ENCODE results near the gene IREB2. TPM values are rescaled to one million over a fixed set of nuclear protein-coding genes. Genes with fewer than 3 reads are reported as not detected.

Gene IREB2
- total RNA-seq, 4 donors from 2014 or later, result 25.6 to 87.5 (median 48.6) TPM

DNA sequence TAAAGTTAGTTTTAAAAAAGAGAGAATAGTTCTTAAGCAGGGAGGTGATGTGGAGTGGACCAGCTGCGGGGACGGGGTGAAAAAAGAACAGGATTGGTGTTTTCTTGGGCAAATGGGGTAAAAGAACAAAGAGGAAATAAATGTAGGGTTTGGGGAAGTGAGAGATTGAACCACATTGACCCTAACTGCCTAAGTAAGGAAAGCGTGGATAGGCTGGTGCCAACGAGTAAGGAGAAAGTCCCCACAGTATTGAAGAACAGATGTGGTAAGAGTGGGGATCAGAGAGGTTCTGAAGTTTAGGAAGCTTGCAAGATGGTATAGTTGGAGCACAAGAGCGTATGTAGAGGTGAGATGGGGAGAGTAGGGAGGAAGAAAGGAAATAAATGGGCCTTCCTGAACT lies 17.0 kb downstream of the IREB2 start:
- Histone ChIP-seq H3K9me3 (no peaks in the 10 kb centered on the region), H3K27ac (peak overlapping the region; percentile 18), H3K4me3 (no peak overlapping the region), H3K27me3 (no peaks in the 10 kb centered on the region), H3K36me3 (peaks cover 4% of the 10 kb centered on the region), H3K4me1 (peaks cover 81% of the 10 kb centered on the region)
- no peak for DNase-seq (ENCODE audit: low spot score in 2 of 2)
- TF ChIP-seq POLR2A (IDR thresholded peaks at IDR 0.05), result no peak
- TF ChIP-seq EP300 (IDR thresholded peaks at IDR 0.05), result no peak
- no peak for TF ChIP-seq POLR2AphosphoS5 (IDR thresholded peaks at IDR 0.05)
- TF ChIP-seq, protein P1, sequence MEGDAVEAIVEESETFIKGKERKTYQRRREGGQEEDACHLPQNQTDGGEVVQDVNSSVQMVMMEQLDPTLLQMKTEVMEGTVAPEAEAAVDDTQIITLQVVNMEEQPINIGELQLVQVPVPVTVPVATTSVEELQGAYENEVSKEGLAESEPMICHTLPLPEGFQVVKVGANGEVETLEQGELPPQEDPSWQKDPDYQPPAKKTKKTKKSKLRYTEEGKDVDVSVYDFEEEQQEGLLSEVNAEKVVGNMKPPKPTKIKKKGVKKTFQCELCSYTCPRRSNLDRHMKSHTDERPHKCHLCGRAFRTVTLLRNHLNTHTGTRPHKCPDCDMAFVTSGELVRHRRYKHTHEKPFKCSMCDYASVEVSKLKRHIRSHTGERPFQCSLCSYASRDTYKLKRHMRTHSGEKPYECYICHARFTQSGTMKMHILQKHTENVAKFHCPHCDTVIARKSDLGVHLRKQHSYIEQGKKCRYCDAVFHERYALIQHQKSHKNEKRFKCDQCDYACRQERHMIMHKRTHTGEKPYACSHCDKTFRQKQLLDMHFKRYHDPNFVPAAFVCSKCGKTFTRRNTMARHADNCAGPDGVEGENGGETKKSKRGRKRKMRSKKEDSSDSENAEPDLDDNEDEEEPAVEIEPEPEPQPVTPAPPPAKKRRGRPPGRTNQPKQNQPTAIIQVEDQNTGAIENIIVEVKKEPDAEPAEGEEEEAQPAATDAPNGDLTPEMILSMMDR (IDR thresholded peaks at IDR 0.05), result no peak
- WGBS, result 78% methylated on average over 5 of the region's 5 CpGs

DNA sequence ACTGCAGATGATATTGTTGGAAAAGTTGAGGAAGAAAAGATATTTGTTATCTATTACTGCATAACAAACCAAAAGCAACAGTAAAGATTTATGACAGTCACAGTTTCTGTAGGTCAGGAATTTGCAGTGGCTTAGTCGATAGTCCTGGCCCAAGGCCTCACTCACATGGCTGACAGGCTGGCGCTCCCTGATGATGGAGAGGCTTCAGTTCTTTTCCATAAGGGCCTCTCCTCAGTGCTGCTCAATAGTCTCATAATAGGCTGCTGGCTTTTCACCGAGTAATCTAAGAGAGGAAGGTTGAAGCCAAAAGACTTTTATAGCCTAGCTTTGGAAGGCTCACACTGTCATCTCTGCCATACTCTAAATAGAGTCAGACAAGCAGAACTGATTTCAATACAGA lies 17.7 kb downstream of the IREB2 start:
- Histone ChIP-seq H3K27me3 (no peaks in the 10 kb centered on the region), H3K4me1 (peaks cover 74% of the 10 kb centered on the region), H3K36me3 (peaks cover 4% of the 10 kb centered on the region), H3K9me3 (no peaks in the 10 kb centered on the region), H3K4me3 (no peak overlapping the region), H3K27ac (peak overlapping the region; percentile 75)
- no peak for DNase-seq (ENCODE audit: low spot score in 2 of 2)
- TF ChIP-seq POLR2A (IDR thresholded peaks at IDR 0.05) (no peak), EP300 (IDR thresholded peaks at IDR 0.05) (no peak), POLR2AphosphoS5 (IDR thresholded peaks at IDR 0.05) (no peak)
- TF ChIP-seq, protein P1 (IDR thresholded peaks at IDR 0.05), result no peak
- WGBS, result 23% methylated on average over 3 of the region's 3 CpGs

DNA sequence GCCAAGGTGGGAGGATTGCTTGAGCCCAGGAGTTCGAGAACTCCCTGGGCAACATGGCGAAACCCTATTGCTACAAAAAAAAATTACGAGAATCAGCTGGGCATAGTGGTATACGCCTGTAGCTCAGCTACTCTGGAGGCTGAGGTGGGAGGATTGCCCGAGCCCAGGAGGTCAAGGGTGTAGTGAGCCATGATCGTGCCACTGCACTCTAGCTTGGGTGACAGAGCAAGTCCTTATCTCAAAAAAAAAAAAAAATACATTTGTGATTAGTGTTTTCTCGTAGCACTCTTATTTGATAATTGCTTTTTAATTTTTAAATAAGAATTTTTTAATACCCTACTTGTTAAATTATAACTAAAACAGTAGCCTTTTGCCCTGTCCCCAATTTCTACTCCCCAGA lies 18.4 kb downstream of the IREB2 start:
- peaks cover 76% of the 10 kb centered on the region for H3K4me1 ChIP-seq
- no peak for TF ChIP-seq POLR2A (IDR thresholded peaks at IDR 0.05)
- TF ChIP-seq EP300 (IDR thresholded peaks at IDR 0.05), result no peak
- TF ChIP-seq, protein P1 (IDR thresholded peaks at IDR 0.05), result no peak
- TF ChIP-seq POLR2AphosphoS5 (IDR thresholded peaks at IDR 0.05), result no peak
- DNase-seq (ENCODE audit: low spot score in 2 of 2), result no peak

DNA sequence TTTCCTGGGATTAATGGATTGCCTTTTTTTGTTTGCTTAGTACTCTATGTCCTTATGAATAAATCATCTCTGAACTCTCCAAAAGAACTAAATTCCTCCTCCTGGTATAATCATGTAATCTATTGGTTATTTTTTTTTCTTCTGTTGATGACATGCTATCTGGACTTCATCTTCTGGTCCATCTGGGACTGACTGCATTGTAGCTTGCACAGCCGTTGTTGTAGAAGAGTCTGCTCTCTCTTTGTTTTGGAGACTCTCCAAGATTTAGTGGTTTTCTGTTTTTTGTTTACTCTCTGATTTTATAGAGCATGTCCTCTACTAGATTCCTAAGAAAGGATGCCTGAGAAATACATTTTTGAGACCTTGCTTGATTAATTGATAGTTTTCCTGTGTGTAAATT lies 19.1 kb downstream of the IREB2 start:
- Histone ChIP-seq H3K4me3 (no peak overlapping the region), H3K9me3 (no peaks in the 10 kb centered on the region), H3K27ac (peak overlapping the region; percentile 75), H3K27me3 (no peaks in the 10 kb centered on the region), H3K36me3 (peaks cover 7% of the 10 kb centered on the region), H3K4me1 (peaks cover 77% of the 10 kb centered on the region)
- DNase-seq (ENCODE audit: low spot score in 2 of 2), result no peak
- TF ChIP-seq POLR2AphosphoS5 (IDR thresholded peaks at IDR 0.05) (no peak), POLR2A (IDR thresholded peaks at IDR 0.05) (no peak), EP300 (IDR thresholded peaks at IDR 0.05) (no peak)
- TF ChIP-seq, protein P1 (IDR thresholded peaks at IDR 0.05), result no peak
- 0% methylated on average over 1 of the region's 1 CpG for WGBS

More for the DNA sequence above, 18.4 kb downstream of the IREB2 start:
- H3K4me3 ChIP-seq, result no peak overlapping the region
- no peaks in the 10 kb centered on the region for H3K9me3 ChIP-seq
- H3K36me3 ChIP-seq, result peaks cover 7% of the 10 kb centered on the region
- 77% methylated on average over 7 of the region's 7 CpGs for WGBS
- H3K27ac ChIP-seq, result peak overlapping the region; percentile 75
- H3K27me3 ChIP-seq, result no peaks in the 10 kb centered on the region

DNA sequence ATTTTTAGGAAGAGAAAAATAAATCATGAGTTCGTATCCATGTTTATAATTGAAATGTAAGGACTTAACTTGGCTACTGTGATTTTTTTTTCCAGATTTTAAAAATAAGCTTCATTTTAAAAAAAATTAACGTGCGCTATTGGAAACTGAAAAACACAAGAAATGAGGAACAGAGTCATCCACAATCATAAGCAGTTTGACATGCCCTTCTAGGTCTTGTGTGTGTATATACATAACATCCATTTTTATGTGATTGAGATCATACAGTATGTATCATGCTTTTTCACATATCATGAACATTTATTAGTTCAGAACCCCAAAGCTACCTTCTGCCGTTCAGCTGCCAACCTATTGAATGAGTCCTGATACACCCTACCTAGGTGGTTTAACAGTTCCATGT lies 22.7 kb downstream of the IREB2 start:
- no peak overlapping the region for H3K27ac ChIP-seq

More for the DNA sequence above, 22.7 kb downstream of the IREB2 start:
- no peak for DNase-seq (ENCODE audit: low spot score in 2 of 2)
- Histone ChIP-seq H3K4me1 (peaks cover 46% of the 10 kb centered on the region), H3K36me3 (peaks cover 24% of the 10 kb centered on the region), H3K9me3 (no peaks in the 10 kb centered on the region), H3K4me3 (no peak overlapping the region), H3K27me3 (no peaks in the 10 kb centered on the region)
- WGBS, result 87% methylated on average over 4 of the region's 4 CpGs
- no peak for TF ChIP-seq POLR2A (IDR thresholded peaks at IDR 0.05)
- TF ChIP-seq, protein P1 (IDR thresholded peaks at IDR 0.05), result no peak
- TF ChIP-seq EP300 (IDR thresholded peaks at IDR 0.05), result no peak

All from suprapubic skin (tissue), 4 donors.